DMS114 treated with DMSO at 0.1 percent for 48 hours (cell line): ENCODE data around the gene DMD.

ENCODE experiments used
- DNase-seq: peaks from one replicate; lab custom pipeline; 2025; ENCODE audit not compliant: unreplicated experiment; lab: John Stamatoyannopoulos, UW

DMD gene

GRCh38 chrX:32514986-32515385 lies 696.4 kb downstream of the DMD start:
- no peak for DNase-seq

GRCh38 chrX:32501606-32502005 lies 709.7 kb downstream of the DMD start:
- DNase-seq = no peak

- DNase-seq = no peak
Measured at GRCh38 chrX:32496671-32497070, 714.7 kb downstream of the DMD start.

GRCh38 chrX:32495855-32496254 lies 715.5 kb downstream of the DMD start:
- no peak for DNase-seq

- no peak for DNase-seq
Measured at GRCh38 chrX:32489125-32489524, 722.2 kb downstream of the DMD start.

GRCh38 chrX:32483534-32484136 lies 727.7 kb downstream of the DMD start:
- DNase-seq = peak; percentile 7

GRCh38 chrX:32480019-32480418 lies 731.3 kb downstream of the DMD start:
- DNase-seq = no peak

GRCh38 chrX:32472364-32472763 lies 739.0 kb downstream of the DMD start:
- no peak for DNase-seq

GRCh38 chrX:32455704-32456103 lies 755.6 kb downstream of the DMD start:
- DNase-seq = no peak

GRCh38 chrX:32451954-32452695 lies 759.2 kb downstream of the DMD start:
- DNase-seq = no peak

GRCh38 chrX:32448945-32449344 lies 762.4 kb downstream of the DMD start:
- no peak for DNase-seq

- no peak for DNase-seq
Measured at GRCh38 chrX:32448320-32448719, 763.0 kb downstream of the DMD start.

- DNase-seq = no peak
Measured at GRCh38 chrX:32447640-32448039, 763.7 kb downstream of the DMD start.

GRCh38 chrX:32443841-32444240 lies 767.5 kb downstream of the DMD start:
- no peak for DNase-seq

- DNase-seq = no peak
Measured at GRCh38 chrX:32421266-32421665, 790.1 kb downstream of the DMD start.

GRCh38 chrX:32408389-32408788 lies 803.0 kb downstream of the DMD start:
- no peak for DNase-seq

- no peak for DNase-seq
Measured at GRCh38 chrX:32397562-32398216, 813.7 kb downstream of the DMD start.

GRCh38 chrX:32395878-32396277 lies 815.5 kb downstream of the DMD start:
- no peak for DNase-seq

GRCh38 chrX:32392655-32393054 lies 818.7 kb downstream of the DMD start:
- no peak for DNase-seq

- no peak for DNase-seq
Measured at GRCh38 chrX:32370456-32371205, 840.7 kb downstream of the DMD start.

GRCh38 chrX:32293962-32294700 lies 917.2 kb downstream of the DMD start:
- no peak for DNase-seq
